Measurements from ENCODE around the gene CXCR2. TPM values are rescaled to one million over a fixed set of nuclear protein-coding genes. Genes with fewer than 3 reads are reported as not detected.

CXCR2 gene
- total RNA-seq, 1 donor from 2014 or later: 2.2 TPM

DNA sequence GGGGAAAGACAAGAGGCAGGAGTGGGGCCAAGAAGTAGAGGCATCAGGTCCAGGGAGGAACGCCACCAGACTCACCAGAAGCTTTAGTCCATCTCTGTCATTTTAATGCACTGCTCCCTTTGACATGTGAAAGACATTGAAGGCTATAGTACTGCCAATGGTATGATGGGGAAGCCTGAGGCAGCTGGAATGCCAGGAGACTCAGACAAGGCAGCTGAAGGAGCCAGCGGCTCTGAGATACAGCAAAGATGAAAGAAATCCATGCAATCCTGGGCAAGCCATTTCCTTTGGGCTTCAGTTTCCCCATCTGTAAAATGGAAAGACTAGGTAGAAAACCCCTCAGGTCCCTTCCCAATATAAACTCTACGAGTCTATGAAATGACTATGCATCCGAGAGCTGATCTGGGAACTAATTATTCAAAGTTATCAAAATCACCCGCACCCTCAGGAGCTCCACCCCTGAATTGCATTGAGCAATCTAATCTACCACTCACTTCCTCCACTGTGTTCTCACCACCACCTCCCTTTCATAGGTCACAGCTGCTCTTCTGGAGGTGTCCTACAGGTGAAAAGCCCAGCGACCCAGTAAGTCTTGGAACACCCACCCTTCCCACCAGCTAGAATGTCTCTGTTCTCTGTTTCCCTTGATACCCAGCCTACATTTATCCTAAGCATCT, 3.1 kb downstream of the CXCR2 start:
- DNase-seq (ENCODE audit: low spot score): no peak
- intact Hi-C loops (cut with DNase I): no loop called here

DNA sequence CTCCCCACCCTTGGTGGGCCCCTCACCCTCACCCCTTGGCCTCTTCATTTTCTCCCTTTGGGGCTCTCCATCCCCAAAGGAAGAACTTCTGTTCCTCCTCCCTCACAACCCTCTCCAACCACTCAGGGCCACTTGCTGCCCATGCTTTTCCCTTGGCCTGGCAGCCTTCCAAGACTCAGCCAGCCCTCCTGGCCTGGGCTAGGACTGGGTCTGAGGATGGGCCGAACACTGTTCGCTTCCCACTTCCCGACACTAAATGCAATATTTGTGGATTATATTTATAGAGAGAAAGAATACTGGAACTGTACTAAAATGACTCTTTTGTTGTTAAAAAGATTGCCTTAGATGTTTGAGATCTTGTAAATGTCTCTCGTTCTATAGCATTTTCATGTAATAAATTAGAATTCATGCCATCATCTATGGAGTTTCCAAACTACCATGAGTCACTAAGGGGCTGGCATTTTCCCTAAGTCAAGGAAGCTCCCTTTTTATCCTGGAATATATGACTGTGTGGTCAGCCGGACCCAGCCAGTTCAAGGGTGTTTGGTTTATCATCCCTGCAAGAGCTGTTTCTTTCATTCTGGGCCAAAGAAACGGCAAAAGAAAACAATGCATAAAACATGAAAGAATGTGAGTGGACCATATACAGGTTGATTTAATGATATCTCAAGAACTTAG, 3.8 kb downstream of the CXCR2 start:
- intact Hi-C loops (cut with DNase I): no loop called here
- no peak for DNase-seq (ENCODE audit: low spot score)

DNA sequence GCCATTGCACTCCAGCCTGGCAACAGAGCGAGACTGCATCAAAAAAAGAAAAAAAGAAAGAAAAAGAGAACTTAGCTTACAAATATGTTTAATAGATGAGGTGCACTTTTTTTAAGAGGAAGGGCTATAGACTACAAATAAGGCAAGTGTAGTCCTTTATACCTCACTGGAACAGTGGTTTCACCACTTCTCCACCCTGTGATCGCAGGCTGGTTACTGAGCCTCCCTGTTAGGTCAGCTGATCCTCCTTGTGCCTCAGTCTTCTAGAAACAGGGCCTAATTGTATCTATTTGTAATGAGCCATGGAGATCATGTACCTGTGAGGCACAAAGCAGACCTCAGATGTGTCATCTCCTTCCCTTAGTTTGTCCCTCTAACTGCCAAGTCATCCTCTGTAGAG, 4.5 kb downstream of the CXCR2 start:
- intact Hi-C loops (cut with DNase I): no loop called here
- no peak for DNase-seq (ENCODE audit: low spot score)

- no peak for DNase-seq (ENCODE audit: low spot score)
- intact Hi-C loops (cut with DNase I): no loop called here
Measured at GRCh38 chr2:218130822-218131221, 5.0 kb downstream of the CXCR2 start.

DNA sequence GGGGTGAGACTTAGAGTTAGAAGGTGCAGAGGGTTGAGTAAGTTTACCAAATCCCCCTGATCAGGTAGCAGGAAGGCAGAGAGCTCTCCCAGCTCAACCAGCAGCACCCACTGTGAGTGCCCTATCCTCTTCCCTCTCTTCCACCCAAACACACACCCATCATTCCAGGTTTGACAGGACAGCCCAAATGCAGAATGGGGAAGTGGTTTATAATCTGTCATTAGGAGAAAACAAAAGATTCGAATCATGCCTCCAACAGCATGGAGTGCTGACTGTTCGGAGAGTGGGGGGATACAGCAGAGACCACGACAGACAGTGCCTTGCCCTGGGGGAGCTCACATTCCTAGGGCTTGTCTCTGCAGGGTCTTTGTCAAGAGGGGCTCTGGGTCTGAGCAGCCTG, 11.7 kb downstream of the CXCR2 start:
- no peak for DNase-seq (ENCODE audit: low spot score)
- intact Hi-C loops (cut with DNase I): no loop called here

GRCh38 chr2:218138047-218138446, 12.2 kb downstream of the CXCR2 start:
- intact Hi-C loops (cut with DNase I): no loop called here

GRCh38 chr2:218145124-218145523, 19.3 kb downstream of the CXCR2 start:
- peak; percentile 93 for DNase-seq (ENCODE audit: low spot score)
- intact Hi-C loops (cut with DNase I): no loop called here

More at GRCh38 chr2:218138047-218138446, 12.2 kb downstream of the CXCR2 start:
- no peak for DNase-seq (ENCODE audit: low spot score)

GRCh38 chr2:218146056-218146455, 20.2 kb downstream of the CXCR2 start:
- no peak for DNase-seq (ENCODE audit: low spot score)
- intact Hi-C loops (cut with DNase I): no loop called here

DNA sequence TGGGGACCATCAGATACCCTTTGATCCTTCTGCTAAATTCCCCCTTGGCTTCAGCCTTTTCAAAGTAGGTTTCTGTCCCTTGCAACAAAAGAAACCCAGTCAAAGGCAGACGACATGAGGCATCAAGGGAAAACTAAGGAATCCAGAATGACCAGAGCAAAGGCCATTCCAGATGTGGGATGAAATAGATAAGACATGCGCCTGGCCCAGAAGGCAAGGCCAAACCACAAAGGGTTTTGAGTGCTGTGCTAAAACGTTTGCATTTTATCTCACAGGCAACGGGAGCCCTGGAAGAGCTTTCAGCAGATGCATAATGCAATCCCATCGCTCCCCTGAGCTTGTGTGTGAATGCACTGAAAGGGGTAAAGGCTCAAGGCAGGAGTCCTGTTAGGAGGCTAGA, 23.3 kb downstream of the CXCR2 start:
- DNase-seq (ENCODE audit: low spot score): no peak
- intact Hi-C loops (cut with DNase I): no loop called here

DNA sequence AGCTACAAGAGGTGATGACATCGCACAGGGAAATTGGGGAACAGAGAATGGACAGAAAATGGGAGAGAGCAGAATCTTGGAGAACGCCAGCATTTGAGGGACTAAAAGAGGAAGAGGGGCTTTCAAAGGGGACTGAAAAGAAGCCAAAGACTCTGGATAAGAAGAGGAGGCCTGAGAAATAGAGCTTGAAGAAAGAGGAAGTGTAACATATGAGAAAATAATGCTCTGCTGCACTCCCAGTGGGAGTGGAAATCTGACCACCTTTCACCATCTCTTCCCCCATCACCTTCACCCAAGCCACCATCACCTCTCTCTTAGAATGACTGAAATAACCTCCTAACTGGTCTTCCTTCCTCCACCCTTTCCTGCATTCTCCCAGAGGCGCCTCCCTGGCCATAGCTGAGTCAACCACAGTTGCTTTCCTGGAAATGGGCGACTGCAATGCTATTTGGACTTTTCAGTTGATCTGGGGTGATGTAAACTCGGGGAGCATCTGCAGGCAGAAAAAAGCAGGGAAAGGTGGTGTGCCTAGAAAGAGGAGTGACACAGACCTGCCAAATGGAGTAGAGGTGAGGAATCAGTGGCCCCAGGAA, 24.1 kb downstream of the CXCR2 start:
- intact Hi-C loops (cut with DNase I): no loop called here
- DNase-seq (ENCODE audit: low spot score): no peak

- no peak for DNase-seq (ENCODE audit: low spot score)
- intact Hi-C loops (cut with DNase I): no loop called here
Measured at GRCh38 chr2:218152172-218152571, 26.3 kb downstream of the CXCR2 start.

- intact Hi-C loops (cut with DNase I): no loop called here
- DNase-seq (ENCODE audit: low spot score): no peak
Measured at GRCh38 chr2:218152777-218153176, 26.9 kb downstream of the CXCR2 start.

DNA sequence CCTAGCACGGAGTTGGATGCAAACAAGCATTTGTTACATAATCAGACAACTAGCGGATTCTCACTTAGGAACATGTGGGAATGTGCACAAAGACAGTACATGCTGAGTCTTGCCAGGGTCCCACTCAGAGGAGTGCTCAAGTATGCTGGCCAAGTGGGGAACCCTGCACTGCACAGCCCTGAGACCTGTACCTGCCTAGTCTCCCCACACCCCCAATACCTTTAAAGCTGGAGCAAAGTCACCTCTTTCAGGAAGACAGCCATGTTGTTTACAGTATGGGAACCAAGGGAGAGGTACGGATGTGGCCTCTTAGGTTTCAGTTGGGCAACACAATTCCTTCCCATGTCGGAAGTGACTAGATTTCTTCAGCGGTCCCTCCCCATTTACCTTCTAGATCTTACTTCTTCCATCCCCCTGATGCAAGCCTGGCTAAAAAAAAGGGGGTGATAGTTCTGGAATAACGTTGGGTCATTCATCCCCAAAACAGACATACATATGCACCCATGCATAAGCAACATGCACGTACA, 30.2 kb downstream of the CXCR2 start:
- DNase-seq (ENCODE audit: low spot score): no peak
- intact Hi-C loops (cut with DNase I): no loop called here

DNA sequence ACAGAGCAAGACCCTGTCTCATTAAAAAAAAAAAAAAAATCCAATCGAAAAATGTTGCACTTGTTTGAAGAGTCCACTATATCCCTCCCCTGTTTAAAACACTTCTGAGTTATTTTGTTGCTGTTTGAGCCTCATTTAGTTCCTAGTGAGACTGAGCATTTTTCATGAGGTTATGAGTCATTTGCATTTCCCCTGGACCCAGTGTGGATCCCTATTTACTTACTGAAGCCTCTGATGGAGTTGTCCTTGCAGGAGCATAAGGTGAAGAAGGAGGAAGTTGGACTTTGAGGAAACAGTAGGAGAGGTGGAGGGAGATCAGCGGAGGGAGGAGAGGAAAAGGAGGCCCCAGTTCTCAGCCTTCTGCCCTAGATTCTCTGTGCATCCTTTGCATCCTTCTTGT, 35.8 kb downstream of the CXCR2 start:
- intact Hi-C loops (cut with DNase I): no loop called here
- no peak for DNase-seq (ENCODE audit: low spot score)

DNA sequence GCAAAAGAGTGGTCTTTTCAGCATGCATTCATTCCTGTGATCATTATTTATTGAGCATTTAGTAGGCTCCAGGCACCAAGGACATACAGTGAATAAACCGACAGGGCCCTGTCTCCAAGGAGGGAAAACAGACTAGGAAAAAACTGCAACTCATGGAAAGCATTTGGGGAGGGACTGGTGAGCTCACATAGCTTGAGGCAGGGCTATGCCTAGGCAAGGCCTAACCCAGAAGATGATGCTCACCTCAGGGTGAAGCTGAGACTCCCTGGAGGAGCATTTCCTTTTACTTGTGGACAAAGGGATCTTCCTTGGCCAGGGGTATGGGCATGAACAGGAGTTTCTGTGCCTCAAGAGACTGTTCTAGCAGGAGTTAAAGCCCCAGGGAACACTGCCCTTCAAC, 37.0 kb downstream of the CXCR2 start:
- DNase-seq (ENCODE audit: low spot score): no peak
- intact Hi-C loops (cut with DNase I): no loop called here

DNA sequence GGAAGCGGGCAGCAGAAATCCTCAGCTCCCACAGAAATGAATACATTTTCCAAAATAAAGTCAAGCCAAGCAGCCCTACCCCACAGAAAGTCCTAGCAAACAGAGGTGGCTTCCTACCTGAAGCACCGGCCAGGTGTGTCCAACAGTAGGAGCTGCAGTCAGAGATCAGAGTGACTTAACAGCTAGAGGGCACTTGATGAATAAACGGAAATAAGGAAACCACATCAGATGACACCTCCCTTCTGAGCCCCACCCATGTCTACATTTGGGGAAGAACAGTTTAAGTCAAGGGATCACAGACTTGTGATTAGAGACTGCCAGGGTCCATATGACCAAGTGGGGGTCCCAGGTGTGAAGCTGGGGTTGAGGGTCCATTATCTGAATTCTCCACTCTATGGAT, 41.0 kb downstream of the CXCR2 start, which contains the start of gene CXCR1:
TSS of gene CXCR1 (minus strand) at position 172 of the 400 bp plus-strand sequence. CDS start 1,751 bp downstream, outside the sequence.
- no peak for DNase-seq (ENCODE audit: low spot score)
- intact Hi-C loops (cut with DNase I): no loop called here

DNA sequence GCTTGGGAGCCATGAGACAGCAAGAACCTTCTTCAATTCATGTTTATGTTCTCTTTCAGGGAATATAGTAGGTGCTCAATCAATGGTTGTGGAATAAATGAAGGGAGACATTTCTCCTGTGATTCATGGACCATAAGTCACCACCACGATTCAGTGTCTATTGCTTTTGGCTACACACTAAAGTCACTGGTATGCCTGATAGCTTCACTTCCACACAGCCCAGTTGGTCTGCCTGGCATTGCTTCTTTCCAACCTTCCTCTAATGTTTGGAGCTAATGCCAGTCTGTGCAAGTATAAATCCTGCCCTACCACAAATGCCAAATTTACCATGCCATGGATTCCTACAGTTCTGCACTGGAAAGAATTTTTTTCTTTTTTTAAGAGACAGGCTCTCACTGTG, 42.2 kb downstream of the CXCR2 start:
- DNase-seq (ENCODE audit: low spot score): no peak
- intact Hi-C loops (cut with DNase I): no loop called here

- no peak for DNase-seq (ENCODE audit: low spot score)
- intact Hi-C loops (cut with DNase I): no loop called here
Measured at GRCh38 chr2:218168635-218169462, 43.0 kb downstream of the CXCR2 start.

DNA sequence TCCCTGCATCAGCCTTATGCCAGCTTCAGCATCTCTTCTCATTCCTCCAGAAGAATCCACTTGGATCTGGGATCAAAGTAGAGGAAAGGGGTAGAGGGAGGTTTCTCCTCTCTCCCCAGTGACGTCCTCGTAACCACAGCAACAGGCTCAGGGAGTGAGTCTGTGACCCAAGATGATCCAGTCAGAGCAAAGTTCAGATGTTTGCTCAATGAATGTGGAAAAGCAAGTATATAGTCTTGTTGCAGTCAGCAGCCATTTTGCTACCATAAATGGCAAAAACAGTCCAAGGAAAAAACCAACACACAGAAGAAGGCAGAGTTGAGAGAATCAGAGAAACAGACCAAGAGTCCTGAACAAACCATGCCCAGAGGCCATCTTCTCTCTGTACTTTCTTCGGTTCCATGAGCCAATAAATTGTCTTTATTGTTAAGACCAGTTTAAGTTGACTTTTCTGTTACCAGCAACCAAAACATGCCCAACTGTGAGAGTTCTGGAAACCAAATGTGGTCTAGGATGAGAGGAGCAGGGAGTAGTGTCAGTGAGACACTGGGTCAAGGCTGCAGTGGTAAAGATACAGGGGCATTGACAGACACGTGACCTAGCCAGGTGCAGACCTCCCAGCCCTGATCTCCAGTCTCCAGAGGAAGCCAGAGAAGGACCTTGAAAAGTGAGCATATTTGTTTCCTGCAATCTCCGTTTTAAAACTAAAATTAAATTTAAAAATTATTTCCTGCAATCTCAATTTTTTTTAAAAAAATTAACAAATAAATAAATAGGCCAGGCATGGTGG, 44.1 kb downstream of the CXCR2 start:
- no peak for DNase-seq (ENCODE audit: low spot score)
- intact Hi-C loops (cut with DNase I): no loop called here

Measured in cardiac septum (tissue), 1 donor.